Neural progenitor cell (in vitro differentiated cells): ENCODE measurements around the gene ZFP57. TPM values are rescaled to one million over a fixed set of nuclear protein-coding genes. Genes with fewer than 3 reads are reported as not detected.
"Not testable (repeated sequence)": the region's sequence is repeated elsewhere in the genome, so short reads cannot be mapped to it uniquely, and the experiment has no call there.

ENCODE experiments used
- DNase-seq: peaks from one replicate; pipeline ENCODE4 v3.0.0-alpha.2; 2016; ENCODE audit warnings: low spot score
- H2AFZ ChIP-seq: fragments of 200-600 bp; sonication (generic); replicated peaks from 2 replicates; pipeline ENCODE4 v1.6.1; 2016; ENCODE audit warnings: antibody characterized with exemption
- H3F3A ChIP-seq: fragments of 200-600 bp; sonication (generic); 2 replicates; pipeline ENCODE4 v1.6.1; 2016; ENCODE audit warnings: antibody characterized with exemption, low read depth
- H3K27ac ChIP-seq: fragments of 200-600 bp; sonication (generic); 2 replicates; pipeline ENCODE4 v1.5.1; 2016; ENCODE audit warnings: mild to moderate bottlenecking
- H3K27me3 ChIP-seq: fragments of 200-600 bp; sonication (generic); 2 replicates; pipeline ENCODE4 v1.6.1; 2016; ENCODE audit warnings: mild to moderate bottlenecking, moderate library complexity
- H3K36me3 ChIP-seq: fragments of 200-600 bp; sonication (generic); 2 replicates; pipeline ENCODE4 v1.5.1; 2016
- H3K4me1 ChIP-seq: fragments of 200-600 bp; sonication (generic); 2 replicates; pipeline ENCODE4 v1.6.1; 2016; ENCODE audit warnings: mixed run types
- H3K4me2 ChIP-seq: fragments of 200-600 bp; sonication (generic); 2 replicates; pipeline ENCODE4 v1.6.1; 2016
- H3K4me3 ChIP-seq: fragments of 200-600 bp; sonication (generic); 2 replicates; pipeline ENCODE4 v1.5.1; 2016
- H3K79me2 ChIP-seq: fragments of 200-600 bp; sonication (generic); 2 replicates; pipeline ENCODE4 v1.6.1; 2016; ENCODE audit warnings: low read depth
- H3K9ac ChIP-seq: fragments of 200-600 bp; sonication (generic); 2 replicates; pipeline ENCODE4 v1.6.1; 2016
- H3K9me3 ChIP-seq: fragments of 200-600 bp; sonication (generic); 2 replicates; pipeline ENCODE4 v1.5.1; 2016; ENCODE audit warnings: low read depth
- H4K20me1 ChIP-seq: fragments of 200-600 bp; sonication (generic); 2 replicates; pipeline ENCODE4 v1.6.1; 2016; ENCODE audit warnings: low read depth
- H3K27ac Mint-ChIP-seq: 3 replicates; pipeline ENCODE4 v1.8.0; 2021; ENCODE audit warnings: mixed read lengths
- H3K27me3 Mint-ChIP-seq: 2 replicates; pipeline ENCODE4 v1.8.0; 2022; ENCODE audit warnings: low read depth, mild to moderate bottlenecking, inconsistent platforms, moderate library complexity, mixed read lengths; ENCODE audit not compliant: insufficient read depth
- H3K36me3 Mint-ChIP-seq: 3 replicates; pipeline ENCODE4 v1.8.0; 2021; ENCODE audit warnings: mixed read lengths
- H3K4me1 Mint-ChIP-seq: 3 replicates; pipeline ENCODE4 v1.8.0; 2021; ENCODE audit warnings: mixed read lengths
- H3K4me3 Mint-ChIP-seq: 3 replicates; pipeline ENCODE4 v1.8.0; 2021; ENCODE audit warnings: mild to moderate bottlenecking, moderate library complexity, mixed read lengths
- H3K9me3 Mint-ChIP-seq: 3 replicates; pipeline ENCODE4 v1.8.0; 2020; ENCODE audit warnings: mixed read lengths
- EZH2 ChIP-seq: fragments of 200-600 bp; sonication (generic); IDR thresholded peaks from 2 replicates; pipeline ENCODE4 v1.6.1; 2017; ENCODE audit warnings: antibody characterized with exemption, mild to moderate bottlenecking, moderate library complexity
- EZH2phosphoT487 ChIP-seq: fragments of 200-600 bp; sonication (generic); IDR thresholded peaks from 2 replicates; pipeline ENCODE4 v1.6.1; 2017; ENCODE audit warnings: antibody characterized with exemption
- total RNA-seq: library from RNA; depleted of rRNA; stranded (reverse); fragments of >200 nt; gene quantifications from 2 replicates; pipeline ENCODE4 v1.2.3, GENCODE V29; 2015; ENCODE audit warnings: low replicate concordance
- TF ChIP-seq, protein P1 (sequence below): fragments of 200-600 bp; sonication (generic); IDR thresholded peaks from 2 replicates; pipeline ENCODE4 v1.5.1; 2017; ENCODE audit warnings: antibody characterized with exemption, mild to moderate bottlenecking

The ZFP57 gene
- total RNA-seq, 1 donor from 2014 or later, result not detected

DNA sequence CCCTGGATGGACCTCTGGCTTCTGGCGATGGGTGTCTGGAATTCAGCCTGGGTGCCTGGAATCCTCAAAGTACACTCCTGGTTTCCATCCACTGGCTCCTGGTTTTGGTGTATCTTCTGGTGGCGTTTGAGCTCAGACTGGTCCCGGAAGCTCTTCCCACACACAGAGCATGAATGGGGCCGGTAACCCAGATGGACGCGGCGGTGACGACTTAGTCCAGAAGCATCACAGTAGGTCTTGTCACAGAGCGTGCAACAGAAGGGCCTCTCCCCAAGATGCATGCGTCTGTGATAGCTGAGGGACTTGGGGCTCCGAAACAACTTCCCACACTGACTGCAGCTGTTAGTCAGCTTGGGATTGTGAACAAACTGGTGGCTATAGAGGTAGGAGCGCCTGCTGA is 7.8 kb downstream of the ZFP57 start:
- no peak overlapping the region for H3K4me3 Mint-ChIP-seq
- no peaks in the 10 kb centered on the region for H3K9me3 ChIP-seq
- H3K27me3 ChIP-seq, result no peaks in the 10 kb centered on the region
- DNase-seq, result no peak
- H4K20me1 ChIP-seq, result no peaks in the 10 kb centered on the region
- no peak overlapping the region for H3K4me2 ChIP-seq
- H3K27ac Mint-ChIP-seq, result no peak overlapping the region
- H3K4me1 Mint-ChIP-seq, result peaks cover 2% of the 10 kb centered on the region
- H2AFZ ChIP-seq, result no peak overlapping the region
- TF ChIP-seq, protein P1, sequence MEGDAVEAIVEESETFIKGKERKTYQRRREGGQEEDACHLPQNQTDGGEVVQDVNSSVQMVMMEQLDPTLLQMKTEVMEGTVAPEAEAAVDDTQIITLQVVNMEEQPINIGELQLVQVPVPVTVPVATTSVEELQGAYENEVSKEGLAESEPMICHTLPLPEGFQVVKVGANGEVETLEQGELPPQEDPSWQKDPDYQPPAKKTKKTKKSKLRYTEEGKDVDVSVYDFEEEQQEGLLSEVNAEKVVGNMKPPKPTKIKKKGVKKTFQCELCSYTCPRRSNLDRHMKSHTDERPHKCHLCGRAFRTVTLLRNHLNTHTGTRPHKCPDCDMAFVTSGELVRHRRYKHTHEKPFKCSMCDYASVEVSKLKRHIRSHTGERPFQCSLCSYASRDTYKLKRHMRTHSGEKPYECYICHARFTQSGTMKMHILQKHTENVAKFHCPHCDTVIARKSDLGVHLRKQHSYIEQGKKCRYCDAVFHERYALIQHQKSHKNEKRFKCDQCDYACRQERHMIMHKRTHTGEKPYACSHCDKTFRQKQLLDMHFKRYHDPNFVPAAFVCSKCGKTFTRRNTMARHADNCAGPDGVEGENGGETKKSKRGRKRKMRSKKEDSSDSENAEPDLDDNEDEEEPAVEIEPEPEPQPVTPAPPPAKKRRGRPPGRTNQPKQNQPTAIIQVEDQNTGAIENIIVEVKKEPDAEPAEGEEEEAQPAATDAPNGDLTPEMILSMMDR, result no peak
- TF ChIP-seq EZH2phosphoT487 (no peak), EZH2 (no peak)
- no peaks in the 10 kb centered on the region for H3K79me2 ChIP-seq
- peaks cover 10% of the 10 kb centered on the region for H3K27me3 Mint-ChIP-seq
- H3K4me3 ChIP-seq, result no peak overlapping the region
- no peak overlapping the region for H3K27ac ChIP-seq
- peaks cover 4% of the 10 kb centered on the region for H3F3A ChIP-seq
- no peaks in the 10 kb centered on the region for H3K36me3 Mint-ChIP-seq
- H3K9ac ChIP-seq, result no peak overlapping the region
- peaks cover 9% of the 10 kb centered on the region for H3K4me1 ChIP-seq
- H3K36me3 ChIP-seq, result no peaks in the 10 kb centered on the region
- H3K9me3 Mint-ChIP-seq, result no peaks in the 10 kb centered on the region

DNA sequence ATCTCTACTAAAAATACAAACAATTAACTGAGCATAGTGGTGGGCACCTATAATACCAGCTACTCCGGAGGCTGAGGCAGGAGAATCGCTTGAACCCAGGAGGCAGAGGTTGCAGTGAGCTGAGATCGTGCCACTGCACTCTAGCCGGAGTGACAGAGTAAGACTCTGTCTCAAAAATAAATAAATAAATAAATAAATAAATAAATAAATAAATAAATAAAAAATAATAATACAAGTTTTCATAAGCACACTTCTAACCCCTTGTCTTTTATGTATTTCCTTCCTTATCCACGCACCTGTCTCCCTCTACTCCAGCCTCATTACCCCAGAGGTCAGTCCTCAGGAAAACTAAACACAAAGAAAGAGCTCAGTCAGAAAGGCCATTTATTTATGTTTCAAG is 8.8 kb downstream of the ZFP57 start:
- H2AFZ ChIP-seq, H3K79me2 ChIP-seq, H3K9me3 ChIP-seq, H3K27ac ChIP-seq, H4K20me1 ChIP-seq, H3K27me3 Mint-ChIP-seq, H3K9ac ChIP-seq, DNase-seq, H3K4me1 Mint-ChIP-seq, H3K36me3 Mint-ChIP-seq, H3K4me3 Mint-ChIP-seq, H3K27me3 ChIP-seq, H3K36me3 ChIP-seq, H3K27ac Mint-ChIP-seq, H3K4me2 ChIP-seq, H3K9me3 Mint-ChIP-seq, H3K4me3 ChIP-seq: not testable (repeated sequence)
- H3K4me1 ChIP-seq, result peaks cover 16% of the 10 kb centered on the region
- H3F3A ChIP-seq, result peaks cover 14% of the 10 kb centered on the region

DNA sequence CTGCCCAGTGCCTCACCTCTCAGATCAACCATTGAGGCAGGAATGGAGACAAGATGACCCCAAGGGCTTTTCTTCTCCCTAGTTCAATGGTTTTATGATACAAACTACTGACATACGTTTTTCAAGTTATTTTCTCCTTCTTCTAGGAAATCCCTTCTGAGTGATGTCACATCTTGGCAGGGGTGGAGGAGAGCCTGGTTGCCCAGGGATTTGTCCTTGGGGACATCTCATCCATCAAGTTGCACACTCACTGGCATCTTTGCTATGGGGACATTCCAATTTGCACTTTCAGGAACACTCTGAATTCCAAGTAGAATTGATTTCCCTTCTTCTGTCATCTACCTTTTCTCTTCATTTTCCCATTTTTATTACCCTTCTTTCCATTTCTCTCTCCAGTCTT is 9.9 kb downstream of the ZFP57 start:
- peak overlapping the region; percentile 28 for H3K4me3 Mint-ChIP-seq
- TF ChIP-seq EZH2, result no peak
- no peak for TF ChIP-seq EZH2phosphoT487
- TF ChIP-seq, protein P1, result no peak
- Histone ChIP-seq H4K20me1 (no peaks in the 10 kb centered on the region), H3K4me1 (peaks cover 24% of the 10 kb centered on the region), H3K36me3 (no peaks in the 10 kb centered on the region), H3K4me2 (no peak overlapping the region), H3F3A (peaks cover 25% of the 10 kb centered on the region), H3K27me3 (no peaks in the 10 kb centered on the region), H3K9ac (no peak overlapping the region), H3K9me3 (no peaks in the 10 kb centered on the region), H3K79me2 (no peaks in the 10 kb centered on the region), H3K27ac (no peak overlapping the region), H2AFZ (no peak overlapping the region), H3K4me3 (no peak overlapping the region)
- no peak overlapping the region for H3K27ac Mint-ChIP-seq
- no peaks in the 10 kb centered on the region for H3K36me3 Mint-ChIP-seq
- H3K4me1 Mint-ChIP-seq, result peaks cover 3% of the 10 kb centered on the region
- H3K9me3 Mint-ChIP-seq, result no peaks in the 10 kb centered on the region
- peaks cover 10% of the 10 kb centered on the region for H3K27me3 Mint-ChIP-seq
- DNase-seq, result no peak

DNA sequence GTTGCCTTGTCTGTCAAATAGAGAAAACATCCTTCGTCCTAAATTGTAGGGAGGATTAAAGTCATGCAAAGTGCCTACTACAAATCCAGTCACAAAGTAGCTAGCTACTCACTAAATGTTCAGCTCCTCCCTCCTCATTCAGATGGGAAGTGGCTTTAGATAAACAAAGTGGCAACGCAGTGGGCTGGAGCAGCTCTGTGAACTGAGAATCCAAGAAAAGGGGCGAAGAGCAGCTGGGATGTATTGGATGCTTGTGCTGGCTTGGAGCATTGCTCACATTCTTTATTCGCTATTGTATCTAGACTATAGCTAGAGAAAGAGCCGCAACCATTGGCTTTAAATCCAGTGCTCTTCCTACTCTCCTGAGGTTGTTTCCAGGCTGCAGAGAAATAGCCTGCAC is 13.8 kb downstream of the ZFP57 start:
- Histone ChIP-seq H3K4me1 (peaks cover 41% of the 10 kb centered on the region), H3K9me3 (no peaks in the 10 kb centered on the region), H3K79me2 (no peaks in the 10 kb centered on the region), H3K27ac (peak overlapping the region; percentile 75), H3K27me3 (no peaks in the 10 kb centered on the region), H2AFZ (peak overlapping the region; percentile 45), H3K9ac (no peak overlapping the region), H3K36me3 (no peaks in the 10 kb centered on the region), H3F3A (peaks cover 41% of the 10 kb centered on the region), H3K4me2 (peak overlapping the region; percentile 62), H3K4me3 (peak overlapping the region; percentile 10), H4K20me1 (no peaks in the 10 kb centered on the region)
- H3K27ac Mint-ChIP-seq, result no peak overlapping the region
- TF ChIP-seq EZH2phosphoT487 (no peak), EZH2 (no peak)
- TF ChIP-seq, protein P1, result no peak
- H3K4me1 Mint-ChIP-seq, result peaks cover 7% of the 10 kb centered on the region
- peak; percentile 81 for DNase-seq
- H3K36me3 Mint-ChIP-seq, result no peaks in the 10 kb centered on the region
- no peaks in the 10 kb centered on the region for H3K9me3 Mint-ChIP-seq
- peaks cover 9% of the 10 kb centered on the region for H3K27me3 Mint-ChIP-seq
- no peak overlapping the region for H3K4me3 Mint-ChIP-seq
